ENCODE measurements around the gene ANKMY1. TPM values are rescaled to one million over a fixed set of nuclear protein-coding genes. Genes with fewer than 3 reads are reported as not detected.
A peak's percentile ranks its signal among the peaks of the same experiment; 100 is the strongest.

Gene ANKMY1
- total RNA-seq, 1 donor from 2014 or later: 25.1 TPM

DNA sequence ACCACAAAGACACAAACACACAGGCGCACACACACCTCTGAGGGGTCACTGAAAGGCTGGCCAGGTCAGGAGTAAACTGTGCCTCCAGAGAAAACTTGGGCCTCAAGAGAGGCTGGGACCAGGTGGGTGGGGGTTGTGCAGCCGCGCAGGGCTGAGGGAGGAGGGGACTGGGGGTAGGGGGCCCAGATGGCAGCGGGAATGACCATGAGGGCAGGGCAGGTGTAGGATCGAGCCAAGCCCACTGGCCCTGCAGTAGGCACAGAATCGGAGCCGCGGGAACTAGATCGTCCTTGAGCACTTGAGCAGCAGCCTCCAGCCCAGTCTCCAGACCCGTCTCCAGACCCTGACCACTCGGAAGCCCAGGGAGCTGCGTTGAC is 36.8 kb downstream of the ANKMY1 start:
- no peak for DNase-seq (ENCODE audit: low spot score)
- H3K9me3 Mint-ChIP-seq: peaks cover 29% of the 10 kb centered on the region
- H3K27me3 Mint-ChIP-seq (ENCODE audit: low read depth): no peaks in the 10 kb centered on the region
- no peak overlapping the region for H3K4me3 Mint-ChIP-seq (ENCODE audit: low read depth)
- intact Hi-C loops (cut with micrococcal nuclease): no loop called here
- H3K36me3 Mint-ChIP-seq (ENCODE audit: low read depth): peaks cover 52% of the 10 kb centered on the region
- no peaks in the 10 kb centered on the region for H3K4me1 Mint-ChIP-seq (ENCODE audit: low read depth)
- no peak overlapping the region for H3K27ac Mint-ChIP-seq

DNA sequence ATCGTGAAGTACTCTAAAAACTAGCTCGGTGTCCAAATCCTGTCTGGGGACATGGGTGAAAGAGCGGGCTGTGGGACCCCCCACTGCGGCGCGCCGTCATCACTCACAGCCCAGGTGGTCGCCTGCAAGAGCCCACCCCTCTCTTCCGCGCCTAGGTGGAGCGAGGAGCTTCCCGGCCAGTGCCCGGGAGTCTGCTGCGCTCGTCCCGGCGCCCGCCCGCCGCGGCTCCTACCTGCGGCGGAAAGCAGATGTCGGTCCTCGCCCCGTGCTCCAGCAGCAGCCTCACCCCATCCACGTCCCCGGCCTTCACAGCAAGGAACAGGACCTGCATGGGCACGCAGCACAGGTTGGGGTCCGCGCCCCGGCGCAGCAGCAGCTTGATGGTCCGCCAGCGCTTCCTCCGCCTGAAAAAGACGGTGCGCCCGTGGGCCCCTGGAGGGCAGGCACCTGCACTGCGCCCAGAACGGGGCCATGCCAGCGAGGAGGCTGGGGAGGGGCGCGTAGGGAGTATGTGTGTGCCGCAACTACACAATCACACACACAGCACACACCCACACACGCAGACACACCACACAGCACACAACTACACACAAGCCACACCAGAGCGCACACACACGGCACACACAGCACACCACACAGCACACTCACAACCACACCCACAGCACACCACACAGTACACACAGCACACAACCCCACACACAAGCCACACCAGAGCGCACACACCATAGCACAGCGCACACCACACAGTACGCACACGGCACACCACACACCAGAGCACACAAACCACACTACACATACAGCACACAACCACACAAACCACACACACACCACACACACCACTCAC is 37.4 kb downstream of the ANKMY1 start:
- peaks cover 48% of the 10 kb centered on the region for H3K36me3 Mint-ChIP-seq (ENCODE audit: low read depth)
- no peak overlapping the region for H3K4me3 Mint-ChIP-seq (ENCODE audit: low read depth)
- H3K27me3 Mint-ChIP-seq (ENCODE audit: low read depth): no peaks in the 10 kb centered on the region
- intact Hi-C loops (cut with micrococcal nuclease): no loop called here
- H3K9me3 Mint-ChIP-seq: peaks cover 25% of the 10 kb centered on the region
- H3K4me1 Mint-ChIP-seq (ENCODE audit: low read depth): no peaks in the 10 kb centered on the region
- H3K27ac Mint-ChIP-seq: no peak overlapping the region
- DNase-seq (ENCODE audit: low spot score): no peak

DNA sequence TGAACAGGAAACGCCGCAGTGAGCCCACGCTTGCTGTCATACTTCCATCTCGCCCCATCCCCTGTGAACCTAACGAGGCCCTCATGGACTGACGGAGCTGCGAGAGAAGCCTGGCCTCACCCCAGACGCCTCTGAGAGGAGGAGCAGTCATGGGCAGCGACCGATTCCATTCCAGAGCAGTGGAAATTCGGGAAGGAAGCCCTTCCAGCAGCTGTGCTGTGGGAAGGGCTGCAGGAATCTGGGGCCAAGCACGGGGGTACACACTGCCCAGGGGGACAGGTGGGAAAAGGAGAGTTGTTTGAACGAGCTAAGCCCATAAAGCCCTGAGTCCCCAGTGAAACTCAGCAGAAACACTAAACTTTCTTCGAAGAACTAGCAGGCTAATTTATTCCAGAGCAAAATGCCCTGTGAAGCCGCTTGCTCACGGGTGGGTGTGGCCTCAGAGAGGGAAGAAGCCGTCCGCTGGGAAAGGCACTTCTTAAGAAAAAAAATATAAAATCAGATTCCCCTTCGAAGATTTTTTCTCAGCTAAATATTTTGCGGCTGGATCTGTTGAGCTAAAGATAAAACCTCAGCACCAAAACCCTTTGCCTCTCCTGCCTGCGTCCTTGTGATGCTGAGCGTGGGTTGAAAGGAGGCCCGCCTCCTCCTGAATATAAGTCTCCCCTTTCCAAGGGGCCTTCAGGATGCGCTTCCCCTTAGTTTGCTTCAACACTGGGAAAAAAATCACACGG is 38.2 kb downstream of the ANKMY1 start:
- Mint-ChIP-seq H3K4me1 (ENCODE audit: low read depth) (no peaks in the 10 kb centered on the region), H3K27me3 (ENCODE audit: low read depth) (no peaks in the 10 kb centered on the region), H3K4me3 (ENCODE audit: low read depth) (no peak overlapping the region), H3K36me3 (ENCODE audit: low read depth) (peaks cover 40% of the 10 kb centered on the region), H3K9me3 (peaks cover 17% of the 10 kb centered on the region), H3K27ac (no peak overlapping the region)
- no peak for DNase-seq (ENCODE audit: low spot score)
- intact Hi-C loops (cut with micrococcal nuclease): no loop called here

DNA sequence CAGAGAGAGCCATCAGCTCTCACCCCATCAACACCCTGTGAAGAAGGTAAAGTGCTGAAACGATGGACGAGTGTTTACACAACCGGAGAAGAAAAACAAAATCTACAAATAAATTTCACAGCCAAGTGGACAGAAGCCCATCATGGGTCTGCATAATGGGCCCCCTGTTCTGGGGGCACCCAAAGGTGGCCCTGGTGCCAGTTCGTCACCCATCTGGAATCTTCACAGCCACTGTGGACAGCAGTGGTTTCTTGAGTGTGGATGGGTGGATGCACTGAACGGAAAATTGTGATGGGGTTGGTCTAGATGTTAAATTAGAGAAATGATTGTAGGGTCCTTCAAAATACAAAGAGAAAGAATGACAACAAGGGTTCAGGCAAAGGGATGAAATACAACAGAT is 38.8 kb downstream of the ANKMY1 start:
- Mint-ChIP-seq H3K27me3 (ENCODE audit: low read depth) (no peaks in the 10 kb centered on the region), H3K4me1 (ENCODE audit: low read depth) (peaks cover 3% of the 10 kb centered on the region), H3K27ac (no peak overlapping the region), H3K9me3 (peaks cover 11% of the 10 kb centered on the region), H3K36me3 (ENCODE audit: low read depth) (peaks cover 34% of the 10 kb centered on the region), H3K4me3 (ENCODE audit: low read depth) (no peak overlapping the region)
- intact Hi-C loops (cut with micrococcal nuclease): no loop called here
- no peak for DNase-seq (ENCODE audit: low spot score)

DNA sequence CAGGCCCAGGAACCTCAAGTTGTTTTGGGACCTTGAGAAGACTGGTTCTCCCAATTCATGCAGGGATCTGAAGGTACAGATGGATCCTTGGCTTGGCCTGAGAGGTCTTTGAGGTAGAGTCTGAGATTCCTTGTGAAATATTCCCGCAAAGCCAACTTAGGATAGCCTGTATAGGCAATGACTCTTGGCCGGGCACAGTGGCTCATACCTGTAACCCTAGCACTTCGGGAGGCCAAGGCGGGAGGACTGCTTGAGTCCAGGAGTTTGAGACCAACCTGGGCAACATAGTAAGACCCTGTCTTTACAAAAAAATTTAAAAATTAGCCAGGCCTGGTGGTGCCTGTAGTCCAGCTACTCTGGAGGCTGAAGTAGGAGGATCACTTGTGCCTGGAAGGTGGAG is 40.4 kb downstream of the ANKMY1 start:
- H3K36me3 Mint-ChIP-seq (ENCODE audit: low read depth): peaks cover 18% of the 10 kb centered on the region

DNA sequence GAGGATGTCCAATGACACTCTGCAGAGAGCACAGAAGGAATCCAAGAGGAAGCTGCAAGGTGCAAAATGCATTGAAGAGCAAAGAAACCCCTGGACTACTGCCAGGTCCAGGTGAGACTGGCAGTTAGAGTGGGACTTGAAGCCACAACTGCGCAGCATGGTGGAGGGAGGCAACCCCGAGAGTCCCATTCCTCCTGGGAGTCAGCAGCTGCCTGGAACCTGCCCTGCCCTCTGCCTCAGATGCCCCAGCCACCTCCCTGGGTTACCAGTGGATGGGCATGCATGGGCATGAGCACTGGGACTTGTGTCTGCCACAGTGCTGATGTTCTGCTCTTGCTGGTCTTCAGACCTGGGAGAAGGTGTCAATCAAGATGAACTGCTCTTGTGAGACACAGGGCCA is 43.2 kb downstream of the ANKMY1 start:
- Mint-ChIP-seq H3K27ac (no peak overlapping the region), H3K27me3 (ENCODE audit: low read depth) (no peaks in the 10 kb centered on the region), H3K4me1 (ENCODE audit: low read depth) (peaks cover 11% of the 10 kb centered on the region), H3K36me3 (ENCODE audit: low read depth) (peaks cover 5% of the 10 kb centered on the region), H3K4me3 (ENCODE audit: low read depth) (no peak overlapping the region), H3K9me3 (no peaks in the 10 kb centered on the region)
- intact Hi-C loops (cut with micrococcal nuclease): loop anchor here (1.0 kb wide), 3 partner anchors 42 to 191 kb away; no protein-coding TSS in a partner anchor
- DNase-seq (ENCODE audit: low spot score): no peak

More for the DNA sequence above, 40.4 kb downstream of the ANKMY1 start:
- Mint-ChIP-seq H3K4me3 (ENCODE audit: low read depth) (no peak overlapping the region), H3K27me3 (ENCODE audit: low read depth) (no peaks in the 10 kb centered on the region), H3K4me1 (ENCODE audit: low read depth) (peaks cover 11% of the 10 kb centered on the region), H3K9me3 (peaks cover 3% of the 10 kb centered on the region), H3K27ac (no peak overlapping the region)
- no peak for DNase-seq (ENCODE audit: low spot score)
- intact Hi-C loops (cut with micrococcal nuclease): no loop called here

DNA sequence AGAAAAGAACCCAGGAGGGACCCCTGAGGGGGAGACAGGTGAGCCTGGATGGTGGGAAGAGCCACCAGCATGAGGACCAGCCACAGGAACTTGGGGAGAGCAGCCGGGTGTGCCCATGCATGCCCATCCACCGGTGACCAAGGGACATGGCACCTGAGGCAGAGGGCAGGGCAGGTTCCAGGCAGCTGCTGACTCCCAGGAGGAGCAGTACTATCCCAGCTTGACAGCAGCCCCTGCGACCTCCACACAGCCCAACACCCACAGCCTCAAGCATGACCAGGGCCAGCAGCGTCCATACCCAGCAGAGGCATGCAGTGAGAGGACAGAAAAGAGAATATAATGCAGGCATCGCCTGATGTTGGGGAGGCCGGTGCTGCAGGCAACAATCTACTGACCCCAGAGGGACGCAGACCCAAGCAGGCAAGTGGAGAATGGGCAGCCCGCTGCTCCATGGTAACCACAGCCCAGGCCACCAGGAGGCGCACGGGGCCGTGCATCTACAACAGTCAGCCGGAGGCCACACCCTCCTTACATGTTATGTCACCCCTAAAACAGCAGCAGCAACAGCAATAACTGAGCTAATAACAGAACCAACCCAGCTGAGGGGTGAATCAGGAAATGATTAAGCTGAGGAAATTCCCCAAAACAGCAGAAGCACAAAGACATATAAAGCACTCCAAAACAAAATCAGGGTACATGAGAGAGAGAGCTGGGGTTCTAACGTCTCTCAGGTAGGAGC is 44.1 kb downstream of the ANKMY1 start:
- intact Hi-C loops (cut with micrococcal nuclease): loop anchor here (1.0 kb wide), 3 partner anchors 43 to 192 kb away; no protein-coding TSS in a partner anchor
- Mint-ChIP-seq H3K27ac (peak overlapping the region; percentile 43), H3K4me1 (ENCODE audit: low read depth) (peaks cover 11% of the 10 kb centered on the region), H3K9me3 (no peaks in the 10 kb centered on the region), H3K27me3 (ENCODE audit: low read depth) (no peaks in the 10 kb centered on the region), H3K4me3 (ENCODE audit: low read depth) (no peak overlapping the region), H3K36me3 (ENCODE audit: low read depth) (peaks cover under 1% of the 10 kb centered on the region)
- DNase-seq (ENCODE audit: low spot score): peak; percentile 74

DNA sequence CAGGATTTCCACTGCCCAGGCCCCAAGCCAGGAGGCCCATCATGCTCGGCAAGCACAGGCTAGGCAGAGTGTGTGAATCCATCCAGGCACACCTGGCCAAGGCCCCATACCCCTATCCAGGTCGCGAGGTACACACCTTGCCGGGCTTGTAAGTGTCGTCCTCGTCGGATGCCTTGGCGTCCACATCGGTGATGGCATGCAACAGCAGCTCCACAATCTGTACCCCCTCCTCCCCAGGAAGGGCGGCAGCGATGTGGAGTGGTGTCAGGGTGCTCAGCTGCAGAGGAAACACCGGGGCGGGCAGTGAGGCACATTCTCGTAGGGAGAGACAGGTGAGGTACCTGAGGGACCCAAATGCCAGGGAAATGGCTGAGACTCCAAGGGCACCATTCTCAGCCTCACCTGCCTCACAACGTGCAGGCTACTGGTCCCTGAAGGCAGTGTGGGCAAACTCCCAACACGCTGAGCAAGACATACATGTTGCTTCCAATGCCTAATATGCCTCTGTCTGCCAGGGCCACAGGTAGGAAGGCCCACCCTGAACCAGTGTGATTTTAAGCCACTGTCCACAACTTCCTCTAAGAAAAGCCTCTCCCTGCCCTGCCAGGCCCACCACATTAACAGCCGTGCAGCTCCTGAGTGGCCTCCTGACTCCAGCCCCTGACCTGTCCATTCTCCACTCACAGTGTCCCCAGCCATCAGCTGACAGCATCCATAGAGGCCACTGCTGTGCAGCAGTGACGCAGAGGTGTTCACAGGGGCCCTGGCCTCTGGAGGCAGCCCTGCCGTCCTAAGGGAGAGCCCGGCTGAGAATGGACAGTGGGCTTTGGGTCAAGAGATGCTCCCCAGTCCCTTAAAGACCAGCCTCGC is 44.9 kb downstream of the ANKMY1 start:
- H3K4me1 Mint-ChIP-seq (ENCODE audit: low read depth): peaks cover 11% of the 10 kb centered on the region
- intact Hi-C loops (cut with micrococcal nuclease): no loop called here
- no peaks in the 10 kb centered on the region for H3K9me3 Mint-ChIP-seq
- no peak overlapping the region for H3K27ac Mint-ChIP-seq
- no peaks in the 10 kb centered on the region for H3K36me3 Mint-ChIP-seq (ENCODE audit: low read depth)
- DNase-seq (ENCODE audit: low spot score): peak; percentile 7
- H3K27me3 Mint-ChIP-seq (ENCODE audit: low read depth): no peaks in the 10 kb centered on the region
- H3K4me3 Mint-ChIP-seq (ENCODE audit: low read depth): no peak overlapping the region

DNA sequence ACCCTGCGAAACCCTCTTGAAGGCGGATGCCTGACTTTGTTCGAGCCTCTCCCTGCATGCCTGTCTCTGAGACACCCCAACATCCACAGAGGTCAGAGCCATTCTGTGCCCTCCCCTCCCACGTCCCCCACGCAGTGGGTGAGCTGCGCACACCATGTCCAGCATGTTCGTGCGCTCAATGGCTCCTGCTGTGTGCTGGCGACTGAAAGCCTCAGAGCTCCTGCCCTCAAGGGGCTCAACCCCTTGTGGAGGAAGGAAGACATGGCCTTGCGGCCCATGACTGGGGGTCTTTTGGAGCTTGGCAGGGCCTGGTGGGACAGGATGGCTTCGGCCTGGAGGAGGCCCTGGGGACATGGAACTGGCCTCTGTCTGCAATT is 45.7 kb downstream of the ANKMY1 start:
- intact Hi-C loops (cut with micrococcal nuclease): no loop called here

DNA sequence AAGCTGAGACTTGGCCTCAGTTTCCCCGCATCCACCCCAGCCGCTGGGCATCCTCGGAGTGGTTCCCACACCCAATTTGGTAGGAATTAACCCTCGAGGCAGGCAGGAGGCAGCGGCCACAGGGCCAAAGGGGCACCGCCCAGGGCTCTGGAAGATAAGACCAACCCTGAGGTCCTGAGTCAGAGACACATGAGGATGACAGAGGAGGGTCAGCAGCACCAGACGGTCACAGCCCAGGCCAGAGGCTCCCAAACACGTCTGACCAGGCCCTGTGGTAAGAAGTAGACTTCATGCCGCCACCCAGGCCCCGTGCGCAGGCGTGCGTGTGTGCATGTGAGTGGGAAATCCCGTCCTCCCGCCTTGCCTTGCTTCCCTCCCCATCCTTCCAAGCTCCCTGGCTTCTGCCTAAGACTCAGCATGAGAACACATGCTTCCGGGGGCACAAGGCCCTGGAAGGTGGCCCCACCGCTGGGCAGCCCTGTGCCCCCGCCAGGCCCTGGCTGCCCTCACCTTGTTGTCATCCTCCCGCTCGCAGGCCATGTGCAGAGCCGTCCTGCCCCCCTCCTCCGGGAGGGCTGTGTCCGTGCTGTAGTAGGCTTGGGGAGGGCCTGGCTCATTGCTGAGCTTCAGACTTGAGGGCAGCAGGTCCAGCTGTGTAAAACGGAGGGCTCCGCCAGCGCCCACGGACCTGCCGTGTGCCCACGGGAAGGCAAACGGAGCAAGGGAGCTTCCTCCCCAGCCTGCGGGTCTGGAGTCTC is 46.3 kb downstream of the ANKMY1 start:
- no peak overlapping the region for H3K4me3 Mint-ChIP-seq (ENCODE audit: low read depth)
- no peaks in the 10 kb centered on the region for H3K9me3 Mint-ChIP-seq
- intact Hi-C loops (cut with micrococcal nuclease): no loop called here
- DNase-seq (ENCODE audit: low spot score): peak; percentile 5
- no peaks in the 10 kb centered on the region for H3K36me3 Mint-ChIP-seq (ENCODE audit: low read depth)
- peaks cover 11% of the 10 kb centered on the region for H3K4me1 Mint-ChIP-seq (ENCODE audit: low read depth)
- H3K27me3 Mint-ChIP-seq (ENCODE audit: low read depth): no peaks in the 10 kb centered on the region
- no peak overlapping the region for H3K27ac Mint-ChIP-seq

More for the DNA sequence above, 45.7 kb downstream of the ANKMY1 start:
- Mint-ChIP-seq H3K36me3 (ENCODE audit: low read depth) (no peaks in the 10 kb centered on the region), H3K9me3 (no peaks in the 10 kb centered on the region), H3K27ac (no peak overlapping the region), H3K4me1 (ENCODE audit: low read depth) (peaks cover 11% of the 10 kb centered on the region), H3K4me3 (ENCODE audit: low read depth) (no peak overlapping the region), H3K27me3 (ENCODE audit: low read depth) (no peaks in the 10 kb centered on the region)
- DNase-seq (ENCODE audit: low spot score): peak; percentile 3

DNA sequence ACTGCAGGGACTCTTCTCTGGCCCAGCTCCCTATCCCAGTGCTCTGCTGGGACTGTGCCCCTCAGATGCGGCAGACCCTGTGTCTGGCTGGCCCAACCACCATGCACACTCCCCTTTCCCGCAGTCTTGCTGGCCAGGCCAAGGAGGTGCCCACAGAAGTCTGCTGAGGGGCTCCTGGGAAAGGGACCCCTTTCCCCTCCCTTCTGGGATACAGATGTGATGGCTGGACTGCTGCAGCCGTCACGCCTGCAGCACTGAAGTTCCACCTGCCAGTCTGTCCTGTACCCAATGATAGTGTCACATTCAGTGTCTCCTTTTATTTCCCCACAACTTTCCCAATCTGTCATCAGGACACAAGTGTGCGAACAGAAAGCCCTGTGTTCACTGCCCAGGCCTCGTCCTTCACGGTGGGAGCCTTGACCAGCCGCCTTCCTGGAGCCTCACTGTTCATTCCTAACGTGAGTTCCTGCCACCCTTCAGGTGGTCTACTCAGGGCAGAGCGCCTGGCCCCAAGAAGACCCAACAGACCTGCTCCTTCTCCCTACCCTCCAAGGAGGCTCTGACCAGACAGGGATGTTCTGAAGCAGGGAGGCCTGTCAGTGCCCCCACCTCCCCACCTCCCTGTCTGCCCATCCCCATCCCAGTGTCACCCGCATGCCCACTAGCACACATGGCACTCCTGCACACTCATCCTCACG is 47.1 kb downstream of the ANKMY1 start:
- Mint-ChIP-seq H3K9me3 (no peaks in the 10 kb centered on the region), H3K27ac (no peak overlapping the region), H3K4me1 (ENCODE audit: low read depth) (peaks cover 11% of the 10 kb centered on the region), H3K36me3 (ENCODE audit: low read depth) (no peaks in the 10 kb centered on the region), H3K4me3 (ENCODE audit: low read depth) (no peak overlapping the region), H3K27me3 (ENCODE audit: low read depth) (no peaks in the 10 kb centered on the region)
- DNase-seq (ENCODE audit: low spot score): no peak
- intact Hi-C loops (cut with micrococcal nuclease): no loop called here
